Measurements from ENCODE around the gene SEC61B.
A peak's percentile ranks its signal among the peaks of the same experiment; 100 is the strongest.
"Not testable (repeated sequence)": the region's sequence is repeated elsewhere in the genome, so short reads cannot be mapped to it uniquely, and the experiment has no call there.

SEC61B gene

DNA sequence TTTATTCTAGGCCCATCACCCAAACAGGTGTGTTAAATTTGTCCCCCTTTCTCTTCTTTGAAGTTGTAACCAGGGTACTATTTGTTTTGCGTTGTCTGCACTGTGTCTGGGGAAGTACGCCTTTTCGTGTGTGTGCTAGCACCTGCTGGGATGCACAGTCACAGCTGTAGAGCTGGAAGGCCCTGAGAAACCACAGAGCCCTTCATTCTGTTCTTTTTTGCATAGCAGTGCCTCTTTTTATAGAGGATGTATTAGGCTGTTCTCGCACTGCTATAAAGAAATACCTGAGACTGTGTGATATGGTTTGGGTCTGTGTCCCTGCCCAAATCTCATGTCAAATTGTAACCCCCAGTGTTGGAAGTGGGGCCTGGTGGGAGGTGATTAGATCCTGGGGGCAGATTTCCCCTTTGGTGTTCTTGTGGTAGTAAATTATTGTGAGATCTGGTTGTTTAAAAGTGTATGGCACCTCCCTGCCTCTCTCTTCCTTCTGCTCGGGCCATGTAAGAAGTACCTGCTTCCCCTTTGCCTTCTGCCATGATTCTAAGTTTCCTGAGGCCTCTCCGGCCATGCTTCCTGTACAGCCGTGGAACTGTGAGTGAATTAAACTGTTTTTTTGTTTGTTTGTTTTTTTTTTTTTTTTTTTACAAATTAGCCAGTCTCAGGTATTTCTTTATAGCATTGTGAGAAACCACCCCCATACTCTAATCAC lies 14.0 kb downstream of the SEC61B start:
- no peak for DNase-seq

GRCh38 chr9:99237356-99237755 lies 15.3 kb downstream of the SEC61B start:
- no peak for DNase-seq

DNA sequence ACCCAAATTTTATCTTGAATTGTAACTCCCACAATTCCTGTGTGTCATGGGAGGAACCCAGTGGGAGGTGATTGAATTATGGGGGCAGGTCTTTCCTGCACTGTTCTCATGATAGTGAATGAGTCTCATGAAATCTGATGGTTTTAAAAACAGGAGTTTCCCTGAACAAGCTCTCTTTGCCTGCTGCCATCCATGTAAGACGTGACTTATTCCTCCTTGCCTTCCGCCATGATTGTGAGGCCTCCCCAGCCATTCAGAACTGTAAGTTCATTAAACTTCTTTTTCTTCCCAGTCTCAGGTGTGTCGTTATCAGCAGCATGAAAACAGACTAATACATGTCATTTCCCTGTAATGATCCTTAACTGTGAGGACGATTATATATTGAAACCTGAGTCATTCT lies 15.8 kb downstream of the SEC61B start:
- not testable (repeated sequence) for DNase-seq

DNA sequence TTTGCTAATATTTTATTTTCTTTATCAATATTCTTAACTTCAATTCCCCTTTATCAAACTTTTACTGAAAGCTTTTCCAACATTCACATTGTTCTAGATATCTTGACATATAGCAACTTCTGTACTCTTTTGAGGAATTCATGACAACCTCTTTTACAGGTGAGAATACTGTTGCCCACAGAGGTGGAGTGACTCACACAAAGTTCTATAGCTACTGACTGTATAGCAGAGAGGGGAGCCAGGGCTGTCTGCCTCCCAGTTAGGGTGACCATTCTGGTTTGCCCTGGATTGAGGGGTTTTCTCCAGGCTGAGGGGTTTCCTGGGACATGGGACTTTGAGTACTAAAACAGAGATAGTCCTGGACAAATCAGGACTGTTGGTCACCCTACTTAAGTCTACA lies 16.2 kb downstream of the SEC61B start:
- no peak for DNase-seq

DNA sequence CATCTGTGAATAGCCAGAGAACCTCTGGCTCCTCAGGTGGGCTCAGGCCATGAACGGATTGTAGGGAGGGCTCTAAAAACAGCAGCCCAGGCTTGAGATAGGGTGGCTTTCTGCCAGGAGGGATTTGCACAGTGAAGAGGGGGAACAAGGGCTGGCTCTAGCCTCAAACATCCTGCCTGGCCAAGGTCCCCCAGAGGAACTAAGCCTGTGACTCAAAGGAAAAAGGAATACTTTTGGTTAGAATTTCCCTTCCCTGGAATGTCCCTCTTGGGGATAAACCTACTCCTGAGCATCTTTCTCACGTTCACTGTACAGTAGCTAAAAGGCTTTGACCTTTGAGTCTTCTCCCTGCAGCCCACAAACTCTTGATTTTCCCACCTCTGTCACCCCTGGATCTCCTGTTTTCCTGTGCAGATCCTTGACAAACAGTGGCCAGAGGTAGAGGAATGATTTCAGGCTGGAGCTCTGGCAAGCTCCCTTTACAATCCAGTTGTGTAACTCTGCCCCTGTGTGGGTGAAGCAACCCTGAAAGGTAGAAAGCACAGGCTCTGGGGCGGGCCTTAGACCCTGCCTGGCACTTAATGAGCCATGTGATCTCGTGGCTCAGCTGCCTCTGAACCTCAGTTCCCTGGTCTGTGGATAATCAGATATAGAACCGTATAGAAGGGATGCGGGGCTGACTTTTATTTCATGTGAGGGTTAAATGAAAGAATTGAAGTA lies 17.4 kb downstream of the SEC61B start:
- DNase-seq, result no peak

- no peak for DNase-seq
Measured at GRCh38 chr9:99241106-99241505, 19.0 kb downstream of the SEC61B start.

DNA sequence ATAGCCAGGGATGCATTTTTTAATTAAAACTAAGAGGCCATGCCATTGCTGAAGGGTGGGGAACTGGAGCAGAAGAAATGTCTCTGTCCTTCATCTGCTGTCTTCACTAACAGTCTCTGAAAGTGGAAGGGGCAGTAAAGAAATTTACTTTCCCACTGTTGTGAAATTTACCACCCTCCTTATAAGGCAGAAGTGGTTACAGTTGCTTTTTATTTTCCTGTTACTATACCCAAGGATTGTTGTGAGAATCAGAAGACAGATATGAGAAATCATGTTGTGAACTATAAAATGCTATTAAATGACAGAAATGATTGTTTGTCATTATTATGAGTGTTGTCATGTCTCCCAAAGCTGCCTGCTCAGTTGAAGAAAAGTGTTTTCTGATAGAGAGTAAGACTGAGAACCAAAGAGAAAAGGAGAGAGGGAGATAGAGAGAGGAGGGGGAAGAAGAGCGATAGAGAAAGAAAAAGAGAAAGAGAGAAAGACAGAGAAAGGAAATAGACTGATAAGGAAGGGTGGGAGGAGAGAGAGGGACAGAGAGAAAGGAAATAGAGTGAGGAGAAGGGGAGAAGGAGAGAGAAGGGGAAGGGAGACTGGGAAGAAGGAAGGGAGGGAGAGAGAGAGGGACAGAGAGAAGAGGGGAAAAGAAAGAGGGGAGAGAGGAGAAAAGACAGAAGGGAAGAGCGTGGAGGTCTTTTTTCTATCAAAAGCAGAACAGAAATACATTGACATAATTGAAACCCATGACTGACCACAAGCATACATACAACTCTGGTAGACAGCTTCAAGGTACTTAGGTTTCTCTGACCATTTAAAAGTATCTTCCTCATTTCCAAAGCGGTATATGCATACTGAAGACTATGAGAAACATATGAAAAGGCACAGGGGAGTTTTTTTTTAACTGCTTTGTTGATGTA lies 22.5 kb downstream of the SEC61B start:
- DNase-seq, result no peak

DNA sequence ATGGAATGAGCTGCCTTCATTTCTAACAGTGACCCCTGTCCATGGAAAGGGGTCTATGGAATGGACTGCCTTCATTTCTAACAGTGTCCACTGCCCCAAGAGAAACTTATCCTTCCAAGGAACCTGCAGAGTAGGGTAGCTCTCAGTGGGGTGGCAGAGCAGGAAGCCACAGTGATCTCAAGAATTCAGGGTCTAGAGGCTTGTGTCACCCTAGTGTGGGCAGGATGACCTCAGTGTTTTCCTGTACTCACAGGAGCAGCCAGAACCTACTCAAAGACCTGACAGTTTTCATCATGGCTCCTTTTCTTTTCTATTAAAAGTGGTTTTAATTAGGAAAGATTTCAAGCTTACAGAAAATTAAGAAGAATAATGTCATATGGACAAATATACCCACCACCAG lies 27.5 kb downstream of the SEC61B start:
- no peak for DNase-seq

- no peak for DNase-seq
Measured at GRCh38 chr9:99251157-99251556, 29.1 kb downstream of the SEC61B start.

DNA sequence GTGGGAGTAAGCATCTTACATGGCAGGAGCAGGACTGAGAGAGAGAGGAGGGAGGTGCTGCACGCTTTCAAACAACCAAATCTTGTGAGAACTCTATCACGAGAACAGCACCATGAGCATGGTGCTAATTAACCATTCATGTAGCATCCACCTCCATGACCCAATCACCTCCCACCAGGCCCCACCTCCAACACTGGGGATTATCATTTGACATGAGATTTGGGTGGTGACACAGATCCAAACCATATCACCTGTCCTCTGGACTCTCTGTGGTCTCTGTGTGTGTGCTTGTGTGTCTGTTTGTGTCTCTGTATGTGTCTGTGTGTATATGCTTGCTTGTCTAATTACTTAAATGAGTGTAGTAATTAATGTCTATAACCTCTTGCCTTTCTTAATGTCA lies 31.1 kb downstream of the SEC61B start:
- no peak for DNase-seq

- peak in 19 of 51 donors; percentile 6 to 58 (median 24) for DNase-seq
Measured at GRCh38 chr9:99253772-99254431, 31.8 kb downstream of the SEC61B start.

DNA sequence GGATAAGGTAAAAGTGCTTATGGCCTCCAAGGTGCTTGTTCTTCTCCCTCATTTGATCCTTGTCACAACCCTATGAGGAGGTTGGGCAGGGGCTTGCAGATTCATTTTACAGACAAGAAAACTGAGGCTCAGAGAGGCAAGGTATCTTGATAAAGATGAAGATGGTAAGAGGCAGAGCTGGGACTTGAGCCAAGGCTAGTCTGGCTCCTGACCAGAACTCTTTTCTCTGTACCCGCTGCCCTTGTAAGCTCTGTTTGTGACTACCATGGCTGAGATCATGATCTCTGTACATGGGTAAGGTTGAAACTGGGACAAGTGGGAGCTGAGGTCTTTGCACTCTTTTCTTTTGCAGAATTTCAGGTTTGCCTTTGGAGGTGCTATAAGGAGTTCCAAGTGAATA lies 33.6 kb downstream of the SEC61B start:
- DNase-seq, result no peak

- DNase-seq, result no peak
Measured at GRCh38 chr9:99257723-99258389, 35.8 kb downstream of the SEC61B start.

DNA sequence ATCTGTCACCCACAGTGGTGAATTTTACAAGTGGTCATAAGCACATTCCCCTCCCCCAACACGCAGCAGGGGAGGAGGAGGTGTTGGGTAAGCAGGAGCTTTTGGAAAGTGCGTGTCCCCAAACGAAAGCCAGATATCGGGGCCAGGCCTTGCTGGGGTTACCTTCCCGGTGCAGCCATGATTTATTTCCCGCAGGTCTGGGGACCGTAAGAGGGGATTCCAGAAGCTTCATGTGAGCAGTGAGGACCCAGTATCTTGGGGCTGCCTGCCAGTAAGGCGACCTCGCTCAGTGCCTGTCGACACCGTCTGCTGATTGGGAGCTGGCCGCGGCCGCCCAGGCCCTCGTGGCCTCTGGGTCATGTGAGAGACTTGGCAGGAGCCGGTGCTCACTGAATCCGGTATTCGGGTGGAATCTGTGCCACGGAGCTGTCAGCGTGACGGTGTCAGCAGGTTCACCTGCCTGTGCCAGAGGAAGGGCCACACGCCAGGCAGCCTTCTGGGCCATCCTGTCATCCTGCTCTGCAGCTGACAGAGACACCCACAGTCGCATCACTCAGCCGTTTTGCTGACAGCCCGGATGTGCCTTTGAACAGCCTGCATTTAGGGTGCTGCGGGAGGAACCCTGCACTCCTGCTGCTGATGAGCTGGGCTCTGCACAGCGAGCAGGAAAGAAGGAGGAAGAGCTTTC lies 37.3 kb downstream of the SEC61B start:
- DNase-seq, result peak; percentile 22 to 89 (median 80)

GRCh38 chr9:99261923-99262322 lies 39.8 kb downstream of the SEC61B start:
- no peak for DNase-seq

- DNase-seq, result no peak
Measured at GRCh38 chr9:99262949-99263418, 40.9 kb downstream of the SEC61B start.

- DNase-seq, result no peak
Measured at GRCh38 chr9:99264070-99264680, 42.1 kb downstream of the SEC61B start.

GRCh38 chr9:99265691-99266090 lies 43.6 kb downstream of the SEC61B start:
- DNase-seq, result no peak

- peak in 48 of 51 donors; percentile 10 to 84 (median 50) for DNase-seq
Measured at GRCh38 chr9:99266255-99267023, 44.4 kb downstream of the SEC61B start.

Data from hypothalamus (tissue), 51 donors.